ENCODE data around the gene MYL4. TPM values are rescaled to one million over a fixed set of nuclear protein-coding genes. Genes with fewer than 3 reads are reported as not detected.

MYL4 gene
- total RNA-seq, 4 donors from 2014 or later = not detected

DNA sequence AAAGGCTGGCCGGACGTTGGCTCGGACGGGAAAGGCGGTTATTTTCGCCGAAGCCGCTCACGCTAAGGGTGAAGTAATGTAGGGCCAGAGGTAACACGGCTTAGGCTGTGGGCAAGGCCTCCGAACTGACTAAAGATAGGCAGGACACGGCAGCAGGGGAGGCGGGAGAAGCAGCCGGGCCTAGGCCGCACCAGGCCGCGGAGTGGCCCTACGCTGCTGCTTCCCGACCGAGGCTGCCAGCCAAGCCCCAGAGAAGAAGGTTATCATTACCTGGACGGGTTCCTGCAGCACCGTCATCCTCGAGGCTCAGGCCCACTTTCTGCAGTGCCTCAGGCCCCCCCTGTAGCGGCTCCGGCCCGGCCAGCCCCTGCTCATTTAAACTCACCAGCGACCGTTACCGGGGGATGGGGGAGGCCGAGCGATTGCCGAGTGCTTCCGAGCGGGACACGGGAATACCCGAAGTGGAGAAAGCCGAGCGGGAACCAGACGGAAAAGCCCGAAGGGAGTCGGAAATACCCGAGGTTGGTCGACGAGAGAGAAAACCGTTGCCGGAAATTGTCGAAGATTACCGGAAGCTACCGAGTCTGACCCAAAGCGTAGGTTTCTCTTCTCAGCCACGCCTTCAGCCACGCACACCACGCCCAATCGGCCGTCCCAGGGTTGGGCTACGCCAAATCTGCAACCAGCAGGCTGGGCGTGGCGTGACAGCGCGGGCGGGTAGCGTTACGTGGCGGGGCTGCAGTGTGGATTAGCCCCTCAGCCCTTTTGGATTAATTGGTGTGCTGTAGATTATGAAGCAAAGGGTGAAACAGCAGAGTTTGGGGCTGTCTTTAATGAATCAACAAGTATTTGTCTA is 20.0 kb upstream of the MYL4 start, which contains the start of gene CDC27:
Gene CDC27, minus strand, starts transcription at position 420 of the 856 bp plus-strand sequence. Its CDS starts 123 bp downstream, at position 297.
- intact Hi-C loops (cut with DNase I) = no loop called here
- no peaks in the 10 kb centered on the region for H3K36me3 ChIP-seq
- no peaks in the 10 kb centered on the region for H3K27me3 ChIP-seq
- no peaks in the 10 kb centered on the region for H3K9me3 ChIP-seq
- peak in 2 of 4 donors; percentile 20 to 67 for TF ChIP-seq POLR2A (IDR thresholded peaks at IDR 0.05)
- TF ChIP-seq, protein P1, sequence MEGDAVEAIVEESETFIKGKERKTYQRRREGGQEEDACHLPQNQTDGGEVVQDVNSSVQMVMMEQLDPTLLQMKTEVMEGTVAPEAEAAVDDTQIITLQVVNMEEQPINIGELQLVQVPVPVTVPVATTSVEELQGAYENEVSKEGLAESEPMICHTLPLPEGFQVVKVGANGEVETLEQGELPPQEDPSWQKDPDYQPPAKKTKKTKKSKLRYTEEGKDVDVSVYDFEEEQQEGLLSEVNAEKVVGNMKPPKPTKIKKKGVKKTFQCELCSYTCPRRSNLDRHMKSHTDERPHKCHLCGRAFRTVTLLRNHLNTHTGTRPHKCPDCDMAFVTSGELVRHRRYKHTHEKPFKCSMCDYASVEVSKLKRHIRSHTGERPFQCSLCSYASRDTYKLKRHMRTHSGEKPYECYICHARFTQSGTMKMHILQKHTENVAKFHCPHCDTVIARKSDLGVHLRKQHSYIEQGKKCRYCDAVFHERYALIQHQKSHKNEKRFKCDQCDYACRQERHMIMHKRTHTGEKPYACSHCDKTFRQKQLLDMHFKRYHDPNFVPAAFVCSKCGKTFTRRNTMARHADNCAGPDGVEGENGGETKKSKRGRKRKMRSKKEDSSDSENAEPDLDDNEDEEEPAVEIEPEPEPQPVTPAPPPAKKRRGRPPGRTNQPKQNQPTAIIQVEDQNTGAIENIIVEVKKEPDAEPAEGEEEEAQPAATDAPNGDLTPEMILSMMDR (IDR thresholded peaks at IDR 0.05) = peak in 1 of 6 experiments; percentile 4
- H3K4me3 ChIP-seq = peak within 1 kb of the TSS; percentile 68 to 93 (median 80)
- peak; percentile 81 for DNase-seq
- 0 to 2% methylated on average over 20 to 29 of the region's 64 CpGs for WGBS, 2 donors
- peaks cover 4 to 50% (median 19%) of the 10 kb centered on the region in 3 donors for H3K4me1 ChIP-seq
- peak within 1 kb of the TSS; percentile 89 to 98 (median 96) for H3K27ac ChIP-seq

DNA sequence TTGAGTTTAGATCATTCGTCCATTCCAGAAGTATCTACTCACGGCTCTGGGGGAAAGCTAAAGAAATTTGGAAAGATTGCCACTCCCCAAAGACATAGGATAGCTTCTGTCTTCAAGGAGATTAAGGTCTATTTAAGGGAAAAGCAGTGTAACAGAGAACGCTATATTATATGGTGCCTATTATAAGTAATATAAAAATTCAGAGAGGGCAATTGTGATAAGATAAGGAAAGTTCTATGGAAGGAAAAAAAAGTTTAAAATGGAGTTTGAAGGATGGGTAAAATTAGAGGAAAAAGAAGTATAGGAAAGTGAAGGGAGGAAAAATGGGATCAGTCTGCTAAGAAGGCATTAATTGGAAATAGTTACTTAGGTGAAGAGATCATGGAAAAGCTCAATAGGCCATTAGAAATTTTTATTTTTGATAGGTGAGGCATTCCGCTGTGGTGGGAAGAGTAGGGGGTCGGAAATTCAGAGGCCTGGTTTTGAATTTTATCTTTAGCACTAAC is 19.4 kb upstream of the MYL4 start:
- H3K27me3 ChIP-seq = no peaks in the 10 kb centered on the region
- peak overlapping the region; percentile 68 to 93 (median 80) for H3K4me3 ChIP-seq
- H3K27ac ChIP-seq = peak overlapping the region; percentile 58 to 98 (median 96)
- peaks cover 4 to 43% (median 14%) of the 10 kb centered on the region in 3 donors for H3K4me1 ChIP-seq
- no peak for TF ChIP-seq POLR2A (IDR thresholded peaks at IDR 0.05)
- TF ChIP-seq, protein P1 (IDR thresholded peaks at IDR 0.05) = no peak
- DNase-seq = no peak
- H3K36me3 ChIP-seq = no peaks in the 10 kb centered on the region
- no peaks in the 10 kb centered on the region for H3K9me3 ChIP-seq
- intact Hi-C loops (cut with DNase I) = no loop called here
- 37 to 44% methylated on average over 5 of the region's 5 CpGs for WGBS, 2 donors

DNA sequence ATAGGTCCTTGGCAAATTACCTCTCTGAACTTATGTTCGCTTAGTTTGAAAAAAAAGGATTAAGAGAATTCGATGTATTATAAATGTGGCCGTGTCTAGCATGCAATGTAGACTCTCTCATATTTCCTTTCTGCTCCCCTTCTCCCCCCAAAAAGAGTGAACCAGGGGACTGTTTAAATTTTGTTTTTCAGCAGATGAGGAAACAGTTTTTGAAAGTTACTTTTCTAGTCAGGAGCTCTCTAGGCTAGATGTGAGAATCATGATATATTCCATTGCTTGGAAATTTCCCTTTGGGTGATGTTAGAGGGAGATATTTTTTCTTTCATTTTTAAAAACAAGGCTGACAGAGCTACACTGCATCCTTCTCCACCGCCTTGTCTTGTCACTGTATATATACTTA is 18.9 kb upstream of the MYL4 start:
- Histone ChIP-seq H3K4me3 (no peak overlapping the region), H3K36me3 (no peaks in the 10 kb centered on the region), H3K27ac (peak overlapping the region in 1 of 4 donors; percentile 96), H3K9me3 (no peaks in the 10 kb centered on the region), H3K4me1 (peaks cover 4 to 38% (median 13%) of the 10 kb centered on the region in 3 donors), H3K27me3 (no peaks in the 10 kb centered on the region)
- TF ChIP-seq POLR2A (IDR thresholded peaks at IDR 0.05) = no peak
- TF ChIP-seq, protein P1 (IDR thresholded peaks at IDR 0.05) = no peak
- WGBS, 2 donors = 88 to 92% methylated on average over 4 of the region's 4 CpGs
- no peak for DNase-seq
- intact Hi-C loops (cut with DNase I) = no loop called here

DNA sequence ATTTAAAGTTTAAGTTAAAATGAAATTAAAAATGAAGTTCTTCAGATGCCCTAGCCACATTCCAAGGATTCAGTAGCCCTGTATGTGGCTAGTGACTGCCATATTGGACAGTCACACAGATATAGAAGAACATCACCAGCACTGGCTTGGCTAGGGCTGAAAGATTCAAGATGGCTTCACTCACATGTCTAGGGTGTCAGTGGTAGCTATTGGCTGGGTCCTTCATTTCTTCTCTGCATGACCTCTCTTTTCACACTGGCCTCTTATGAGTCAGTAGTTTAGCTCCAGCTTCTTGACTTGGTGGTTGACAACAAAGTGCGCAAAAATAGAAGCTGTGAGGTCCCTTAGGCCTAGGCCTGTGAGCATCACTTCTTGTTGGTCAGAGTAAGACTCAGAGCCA is 18.4 kb upstream of the MYL4 start:
- intact Hi-C loops (cut with DNase I) = no loop called here
- H3K4me1 ChIP-seq = peaks cover 4 to 33% (median 10%) of the 10 kb centered on the region in 3 donors
- no peak for DNase-seq
- no peak overlapping the region for H3K4me3 ChIP-seq
- WGBS, 2 donors = 100% methylated on average over 1 of the region's 1 CpG
- no peak overlapping the region for H3K27ac ChIP-seq
- TF ChIP-seq POLR2A (IDR thresholded peaks at IDR 0.05) = no peak
- TF ChIP-seq, protein P1 (IDR thresholded peaks at IDR 0.05) = no peak
- no peaks in the 10 kb centered on the region for H3K9me3 ChIP-seq
- H3K27me3 ChIP-seq = no peaks in the 10 kb centered on the region
- no peaks in the 10 kb centered on the region for H3K36me3 ChIP-seq

DNA sequence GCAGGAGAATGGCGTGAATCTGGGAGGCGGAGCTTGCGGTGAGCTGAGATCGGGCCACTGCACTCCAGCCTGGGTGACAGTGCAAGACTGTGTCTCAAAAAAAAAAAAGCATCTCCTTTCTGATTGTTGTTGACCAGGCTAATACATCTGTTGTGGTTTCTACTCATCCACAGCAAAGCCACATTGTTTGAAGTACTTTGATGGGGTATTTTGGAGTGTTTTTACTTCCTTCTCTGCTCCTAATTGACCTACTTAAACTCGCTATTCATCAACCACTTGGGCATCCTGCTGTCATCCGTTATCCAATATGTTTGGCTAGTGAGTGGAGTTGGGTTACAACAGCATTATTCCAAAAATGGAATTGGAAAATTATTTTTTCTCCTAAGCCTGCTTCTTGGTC is 16.6 kb upstream of the MYL4 start:
- H3K4me3 ChIP-seq = no peak overlapping the region
- no peaks in the 10 kb centered on the region for H3K9me3 ChIP-seq
- no peaks in the 10 kb centered on the region for H3K36me3 ChIP-seq
- TF ChIP-seq POLR2A (IDR thresholded peaks at IDR 0.05) = no peak
- TF ChIP-seq, protein P1 (IDR thresholded peaks at IDR 0.05) = no peak
- no peak overlapping the region for H3K27ac ChIP-seq
- H3K27me3 ChIP-seq = no peaks in the 10 kb centered on the region
- DNase-seq = no peak
- intact Hi-C loops (cut with DNase I) = no loop called here
- peaks cover under 1 to 15% (median 2%) of the 10 kb centered on the region in 3 donors for H3K4me1 ChIP-seq
- WGBS, 2 donors = 70 to 77% methylated on average over 6 of the region's 6 CpGs

All from esophagus squamous epithelium (tissue), 5 donors.